Measurements from ENCODE around the gene PADI1.

The PADI1 gene

GRCh38 chr1:17246971-17247370, 42.0 kb downstream of the PADI1 start:
- ATAC-seq: no peak
- no peak for TF ChIP-seq PATZ1 (CRISPR knock-in tag; IDR thresholded peaks at IDR 0.05; ENCODE audit: borderline replicate concordance)
- TF ChIP-seq SNAI2 (CRISPR knock-in tag; IDR thresholded peaks at IDR 0.05): no peak
- TF ChIP-seq CSDC2 (CRISPR knock-in tag; IDR thresholded peaks at IDR 0.05): no peak

GRCh38 chr1:17248781-17249180, 43.9 kb downstream of the PADI1 start, which contains the start of gene PADI3:
PADI3 (plus strand) TSS chr1:17249098; CDS start chr1:17249138, 40 bp downstream.
- TF ChIP-seq ARNTL (CRISPR knock-in tag; IDR thresholded peaks at IDR 0.05; ENCODE audit: borderline replicate concordance, low read depth) (no peak), ISL1 (CRISPR knock-in tag; IDR thresholded peaks at IDR 0.05) (no peak), CSDC2 (CRISPR knock-in tag; IDR thresholded peaks at IDR 0.05) (no peak), CSRNP3 (CRISPR knock-in tag; IDR thresholded peaks at IDR 0.05) (no peak), PPARA (CRISPR knock-in tag; IDR thresholded peaks at IDR 0.05; ENCODE audit: borderline replicate concordance) (no peak), ZNF70 (CRISPR knock-in tag; IDR thresholded peaks at IDR 0.05) (no peak), ZFP30 (CRISPR knock-in tag; IDR thresholded peaks at IDR 0.05) (no peak), TSHZ2 (CRISPR knock-in tag; IDR thresholded peaks at IDR 0.05) (no peak), GLIS3 (CRISPR knock-in tag; IDR thresholded peaks at IDR 0.05) (no peak)
- ATAC-seq: peak; percentile 25; the same call in 1 of the 3 replicates

GRCh38 chr1:17250601-17251000, 45.7 kb downstream of the PADI1 start:
- no peak for TF ChIP-seq ZC3H10 (CRISPR knock-in tag; IDR thresholded peaks at IDR 0.05)
- no peak for TF ChIP-seq OSR1 (CRISPR knock-in tag; IDR thresholded peaks at IDR 0.05)
- ATAC-seq: peak; percentile 70

- TF ChIP-seq POU6F1 (CRISPR knock-in tag; IDR thresholded peaks at IDR 0.05; ENCODE audit: borderline replicate concordance, low read depth) (no peak), PATZ1 (CRISPR knock-in tag; IDR thresholded peaks at IDR 0.05; ENCODE audit: borderline replicate concordance) (no peak), ZNF70 (CRISPR knock-in tag; IDR thresholded peaks at IDR 0.05) (no peak), TSHZ2 (CRISPR knock-in tag; IDR thresholded peaks at IDR 0.05) (no peak), TOX (CRISPR knock-in tag; IDR thresholded peaks at IDR 0.05; ENCODE audit: borderline replicate concordance) (no peak), ZFP30 (CRISPR knock-in tag; IDR thresholded peaks at IDR 0.05) (no peak), OSR1 (CRISPR knock-in tag; IDR thresholded peaks at IDR 0.05) (no peak), ARNTL (CRISPR knock-in tag; IDR thresholded peaks at IDR 0.05; ENCODE audit: borderline replicate concordance, low read depth) (no peak), ZFP3 (CRISPR knock-in tag; IDR thresholded peaks at IDR 0.05) (no peak), PPARA (CRISPR knock-in tag; IDR thresholded peaks at IDR 0.05; ENCODE audit: borderline replicate concordance) (no peak)
- ATAC-seq: peak; percentile 7; the same call in 2 of the 3 replicates
Observed at GRCh38 chr1:17251246-17251645, 46.3 kb downstream of the PADI1 start.

Data from SK-N-SH treated with all-trans-retinoic acid at 6 μM for 48 hours (cell line).